SK-N-SH treated with all-trans-retinoic acid at 6 μM for 48 hours (cell line): ENCODE data around the gene STARD9.

Experiments used
- ATAC-seq: fragments of 200-7000 bp; cut with Tn5 transposase; 3 replicates; pipeline ENCODE4 v1.9.1; 2020; ENCODE audit warnings: mild to moderate bottlenecking, moderate library complexity
- ARNTL ChIP-seq: fragments of 450-650 bp; formaldehyde crosslinking; IDR thresholded peaks from 2 replicates; pipeline ENCODE4 v1.5.0; 2020; ENCODE audit warnings: low read depth, mild to moderate bottlenecking, moderate library complexity, borderline replicate concordance
- BACH2 ChIP-seq: fragments of 250-450 bp; sonication (Bioruptor Pico); IDR thresholded peaks from 2 replicates; pipeline ENCODE4 v1.9.0; 2021; ENCODE audit warnings: mild to moderate bottlenecking, borderline replicate concordance
- CREB5 ChIP-seq: fragments of 250-450 bp; sonication (Bioruptor Pico); IDR thresholded peaks from 2 replicates; pipeline ENCODE4 v1.5.1; 2020; ENCODE audit warnings: low read depth, mild to moderate bottlenecking, moderate library complexity
- CSDC2 ChIP-seq: fragments of 250-450 bp; sonication (Bioruptor Pico); IDR thresholded peaks from 2 replicates; pipeline ENCODE4 v1.5.0; 2020; ENCODE audit warnings: mild to moderate bottlenecking, moderate library complexity
- ESRRG ChIP-seq: fragments of 250-450 bp; sonication (Bioruptor Pico); IDR thresholded peaks from 2 replicates; pipeline ENCODE4 v1.6.1; 2021; ENCODE audit warnings: mild to moderate bottlenecking
- GLIS3 ChIP-seq: fragments of 250-450 bp; sonication (Bioruptor Pico); IDR thresholded peaks from 2 replicates; pipeline ENCODE4 v1.5.0; 2020; ENCODE audit warnings: mild to moderate bottlenecking, moderate library complexity
- ISL1 ChIP-seq: fragments of 250-450 bp; sonication (Bioruptor Pico); IDR thresholded peaks from 2 replicates; pipeline ENCODE4 v2.1.2; 2022; ENCODE audit warnings: mild to moderate bottlenecking, moderate library complexity
- OSR1 ChIP-seq: fragments of 250-450 bp; sonication (Bioruptor Pico); IDR thresholded peaks from 2 replicates; pipeline ENCODE4 v1.8.0; 2022; ENCODE audit warnings: moderate library complexity, mild to moderate bottlenecking, inconsistent platforms
- PATZ1 ChIP-seq: fragments of 250-450 bp; sonication (Bioruptor Pico); IDR thresholded peaks from 2 replicates; pipeline ENCODE4 v1.8.0; 2020; ENCODE audit warnings: mild to moderate bottlenecking, moderate library complexity, borderline replicate concordance
- POU6F1 ChIP-seq: fragments of 250-450 bp; sonication (Bioruptor Pico); IDR thresholded peaks from 2 replicates; pipeline ENCODE4 v1.8.0; 2021; ENCODE audit warnings: low read depth, mild to moderate bottlenecking, moderate library complexity, borderline replicate concordance
- PPARA ChIP-seq: fragments of 250-450 bp; sonication (Bioruptor Pico); IDR thresholded peaks from 2 replicates; pipeline ENCODE4 v1.5.0; 2020; ENCODE audit warnings: mild to moderate bottlenecking, borderline replicate concordance
- RARB ChIP-seq: fragments of 250-450 bp; sonication (Bioruptor Pico); IDR thresholded peaks from 2 replicates; pipeline ENCODE4 v1.8.0; 2021; ENCODE audit warnings: mild to moderate bottlenecking, moderate library complexity
- TOX ChIP-seq: fragments of 250-450 bp; sonication (Bioruptor Pico); IDR thresholded peaks from 2 replicates; pipeline ENCODE4 v1.8.0; 2021; ENCODE audit warnings: mild to moderate bottlenecking, moderate library complexity, borderline replicate concordance
- TSHZ2 ChIP-seq: fragments of 250-450 bp; sonication (Bioruptor Pico); IDR thresholded peaks from 2 replicates; pipeline ENCODE4 v1.5.0; 2020; ENCODE audit warnings: mild to moderate bottlenecking, moderate library complexity
- ZC3H10 ChIP-seq: fragments of 250-450 bp; sonication (Bioruptor Pico); IDR thresholded peaks from 2 replicates; pipeline ENCODE4 v1.5.1; 2021; ENCODE audit warnings: mild to moderate bottlenecking, moderate library complexity
- ZFP3 ChIP-seq: fragments of 250-450 bp; sonication (Bioruptor Pico); IDR thresholded peaks from 2 replicates; pipeline ENCODE4 v1.5.0; 2020; ENCODE audit warnings: mild to moderate bottlenecking, moderate library complexity
- ZFP30 ChIP-seq: fragments of 450-650 bp; formaldehyde crosslinking; IDR thresholded peaks from 2 replicates; pipeline ENCODE4 v1.5.0; 2022; ENCODE audit warnings: mild to moderate bottlenecking, moderate library complexity
- ZNF565 ChIP-seq: fragments of 450-650 bp; formaldehyde crosslinking; conservative IDR thresholded peaks from 2 replicates; pipeline ENCODE4 v1.5.0; 2020; ENCODE audit warnings: low read depth, mild to moderate bottlenecking, moderate library complexity
- ZNF70 ChIP-seq: fragments of 450-650 bp; formaldehyde crosslinking; IDR thresholded peaks from 2 replicates; pipeline ENCODE4 v1.5.0; 2020; ENCODE audit warnings: mild to moderate bottlenecking, moderate library complexity
- ZNF8 ChIP-seq: fragments of 450-650 bp; formaldehyde crosslinking; IDR thresholded peaks from 2 replicates; pipeline ENCODE4 v1.5.0; 2020; ENCODE audit warnings: mild to moderate bottlenecking, moderate library complexity
- TF ChIP-seq, protein P1 (sequence below): fragments of 250-450 bp; sonication (Bioruptor Pico); IDR thresholded peaks from 2 replicates; pipeline ENCODE4 v1.5.1; 2021; ENCODE audit warnings: mild to moderate bottlenecking, moderate library complexity

Gene STARD9

GRCh38 chr15:42733027-42733426, 157.6 kb downstream of the STARD9 start:
- TF ChIP-seq OSR1 (CRISPR knock-in tag) (no peak), ZNF565 (CRISPR knock-in tag) (no peak)
- no peak for ATAC-seq

GRCh38 chr15:42734076-42734672, 158.8 kb downstream of the STARD9 start:
- ATAC-seq, result no peak
- TF ChIP-seq CREB5 (CRISPR knock-in tag) (no peak), POU6F1 (CRISPR knock-in tag) (no peak), OSR1 (CRISPR knock-in tag) (no peak), ZFP30 (no peak), TOX (CRISPR knock-in tag) (no peak), PATZ1 (no peak), BACH2 (CRISPR knock-in tag) (no peak), RARB (CRISPR knock-in tag) (no peak), CSDC2 (CRISPR knock-in tag) (no peak), GLIS3 (no peak)
- TF ChIP-seq, protein P1, sequence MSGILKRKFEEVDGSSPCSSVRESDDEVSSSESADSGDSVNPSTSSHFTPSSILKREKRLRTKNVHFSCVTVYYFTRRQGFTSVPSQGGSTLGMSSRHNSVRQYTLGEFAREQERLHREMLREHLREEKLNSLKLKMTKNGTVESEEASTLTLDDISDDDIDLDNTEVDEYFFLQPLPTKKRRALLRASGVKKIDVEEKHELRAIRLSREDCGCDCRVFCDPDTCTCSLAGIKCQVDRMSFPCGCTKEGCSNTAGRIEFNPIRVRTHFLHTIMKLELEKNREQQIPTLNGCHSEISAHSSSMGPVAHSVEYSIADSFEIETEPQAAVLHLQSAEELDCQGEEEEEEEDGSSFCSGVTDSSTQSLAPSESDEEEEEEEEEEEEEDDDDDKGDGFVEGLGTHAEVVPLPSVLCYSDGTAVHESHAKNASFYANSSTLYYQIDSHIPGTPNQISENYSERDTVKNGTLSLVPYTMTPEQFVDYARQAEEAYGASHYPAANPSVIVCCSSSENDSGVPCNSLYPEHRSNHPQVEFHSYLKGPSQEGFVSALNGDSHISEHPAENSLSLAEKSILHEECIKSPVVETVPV (CRISPR knock-in tag), result no peak

- TF ChIP-seq TSHZ2 (CRISPR knock-in tag) (no peak), BACH2 (CRISPR knock-in tag) (no peak), PPARA (no peak), TOX (CRISPR knock-in tag) (no peak), ZC3H10 (CRISPR knock-in tag) (no peak), ZNF70 (CRISPR knock-in tag) (no peak), RARB (CRISPR knock-in tag) (no peak), GLIS3 (no peak), ISL1 (CRISPR knock-in tag) (no peak)
- no peak for ATAC-seq
Observed at GRCh38 chr15:42735382-42736165, 160.2 kb downstream of the STARD9 start.

GRCh38 chr15:42736178-42736792, 160.9 kb downstream of the STARD9 start:
- peak; percentile 52 for ATAC-seq
- TF ChIP-seq GLIS3, result no peak
- no peak for TF ChIP-seq ARNTL (CRISPR knock-in tag)
- TF ChIP-seq OSR1 (CRISPR knock-in tag), result no peak
- no peak for TF ChIP-seq ZFP3 (CRISPR knock-in tag)
- TF ChIP-seq ZNF8, result no peak
- no peak for TF ChIP-seq ESRRG (CRISPR knock-in tag)
- TF ChIP-seq BACH2 (CRISPR knock-in tag), result no peak
- TF ChIP-seq POU6F1 (CRISPR knock-in tag), result no peak
- TF ChIP-seq ISL1 (CRISPR knock-in tag), result no peak
- no peak for TF ChIP-seq ZNF70 (CRISPR knock-in tag)
- TF ChIP-seq TOX (CRISPR knock-in tag), result no peak
- TF ChIP-seq ZC3H10 (CRISPR knock-in tag), result no peak
